HEK293 (cell line): ENCODE data around the gene RSPH1.

Source experiments
- CTCF ChIP-seq: fragments of 450-650 bp; formaldehyde crosslinking; IDR thresholded peaks from 2 replicates; pipeline ENCODE4 v1.5.1; 2016; ENCODE audit warnings: missing biosample characterization, missing genetic modification characterization
- HOXA7 ChIP-seq: sonication (generic); formaldehyde crosslinking; IDR thresholded peaks from 2 replicates; pipeline ENCODE4 v1.8.1; 2022; ENCODE audit warnings: missing genetic modification reagents, borderline replicate concordance
- ZBTB21 ChIP-seq: fragments of 450-650 bp; formaldehyde crosslinking; IDR thresholded peaks from 2 replicates; pipeline ENCODE4 v1.5.1; 2017; ENCODE audit warnings: missing biosample characterization, missing genetic modification characterization
- ZBTB44 ChIP-seq: fragments of 450-650 bp; IDR thresholded peaks from 2 replicates; pipeline ENCODE4 v1.5.1; 2018; ENCODE audit warnings: missing biosample characterization, mild to moderate bottlenecking, missing genetic modification characterization
- ZNF174 ChIP-seq: fragments of 450-650 bp; formaldehyde crosslinking; IDR thresholded peaks from 2 replicates; pipeline ENCODE4 v1.5.0; 2017; ENCODE audit warnings: missing biosample characterization, mild to moderate bottlenecking, missing genetic modification characterization
- ZNF24 ChIP-seq: fragments of 450-650 bp; formaldehyde crosslinking; IDR thresholded peaks from 2 replicates; pipeline ENCODE4 v1.5.1; 2016; ENCODE audit warnings: missing biosample characterization, missing genetic modification characterization
- ZNF274 ChIP-seq, 2 experiments: fragments of 200-500 bp in 1 of 2; fragments of 450-650 bp in 1 of 2; sonication (Bioruptor generic) in 1 of 2; formaldehyde crosslinking in 1 of 2; IDR thresholded peaks; 2 replicates each; pipeline versions ENCODE4 v1.5.1 to v1.6.1; 2014 to 2016; ENCODE audit warnings: borderline replicate concordance in 1 of 2, inconsistent platforms in 1 of 2, low read length in 1 of 2, missing biosample characterization in 1 of 2, missing genetic modification characterization in 1 of 2
- ZNF302 ChIP-seq: fragments of 450-650 bp; formaldehyde crosslinking; IDR thresholded peaks from 2 replicates; pipeline ENCODE4 v1.5.1; 2016; ENCODE audit warnings: missing biosample characterization, missing genetic modification characterization, low read depth
- ZNF335 ChIP-seq: fragments of 450-650 bp; formaldehyde crosslinking; conservative IDR thresholded peaks from 2 replicates; pipeline ENCODE4 v1.5.1; 2016; ENCODE audit warnings: missing biosample characterization, missing genetic modification characterization
- ZNF837 ChIP-seq: fragments of 450-650 bp; formaldehyde crosslinking; IDR thresholded peaks from 2 replicates; pipeline ENCODE4 v1.5.1; 2016; ENCODE audit warnings: missing biosample characterization, missing genetic modification characterization
- TF ChIP-seq, protein P1 (sequence below): fragments of 450-650 bp; formaldehyde crosslinking; IDR thresholded peaks from 2 replicates; pipeline ENCODE4 v1.5.1; 2016; ENCODE audit warnings: missing biosample characterization, missing genetic modification characterization, borderline replicate concordance
- TF ChIP-seq, protein P2 (sequence below): fragments of 450-650 bp; formaldehyde crosslinking; IDR thresholded peaks from 2 replicates; pipeline ENCODE4 v1.5.1; 2016; ENCODE audit warnings: missing biosample characterization, missing genetic modification characterization
- TF ChIP-seq, protein P3 (sequence below): fragments of 450-650 bp; formaldehyde crosslinking; IDR thresholded peaks from 2 replicates; pipeline ENCODE4 v1.5.1; 2016; ENCODE audit warnings: missing biosample characterization, missing genetic modification characterization, borderline replicate concordance

DNA sequence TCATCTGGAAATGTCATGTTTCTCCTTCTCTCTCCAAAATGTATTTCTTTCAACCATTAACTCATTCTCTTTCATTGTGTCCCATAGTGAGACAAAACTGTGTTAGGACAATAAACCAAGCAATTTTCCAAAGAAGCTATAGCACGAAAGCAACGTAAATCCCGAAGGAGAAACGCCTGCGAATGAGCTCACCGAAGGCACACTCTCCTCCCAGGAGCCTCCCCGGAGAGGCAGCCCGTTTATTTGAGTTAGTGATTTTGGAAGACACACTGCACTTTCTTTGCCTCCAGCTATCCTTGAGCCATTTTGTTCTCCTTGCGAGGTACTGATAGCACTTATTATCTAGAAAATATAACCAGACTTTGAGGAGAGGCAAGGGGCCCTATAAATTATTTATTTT, 41.2 kb downstream of the RSPH1 start:
- TF ChIP-seq, protein P1, sequence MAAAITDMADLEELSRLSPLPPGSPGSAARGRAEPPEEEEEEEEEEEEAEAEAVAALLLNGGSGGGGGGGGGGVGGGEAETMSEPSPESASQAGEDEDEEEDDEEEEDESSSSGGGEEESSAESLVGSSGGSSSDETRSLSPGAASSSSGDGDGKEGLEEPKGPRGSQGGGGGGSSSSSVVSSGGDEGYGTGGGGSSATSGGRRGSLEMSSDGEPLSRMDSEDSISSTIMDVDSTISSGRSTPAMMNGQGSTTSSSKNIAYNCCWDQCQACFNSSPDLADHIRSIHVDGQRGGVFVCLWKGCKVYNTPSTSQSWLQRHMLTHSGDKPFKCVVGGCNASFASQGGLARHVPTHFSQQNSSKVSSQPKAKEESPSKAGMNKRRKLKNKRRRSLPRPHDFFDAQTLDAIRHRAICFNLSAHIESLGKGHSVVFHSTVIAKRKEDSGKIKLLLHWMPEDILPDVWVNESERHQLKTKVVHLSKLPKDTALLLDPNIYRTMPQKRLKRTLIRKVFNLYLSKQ (tag by site-specific recombination), result no peak
- TF ChIP-seq CTCF (tag by site-specific recombination) (no peak), ZNF335 (tag by site-specific recombination) (0 out of 2 replicates have a peak, but pooled peaks have one; percentile 25), ZBTB21 (tag by site-specific recombination) (no peak), ZNF274 (IDR thresholded peaks at IDR 0.05; ENCODE audit: low read length) (no peak), ZNF274 (tag by site-specific recombination; IDR thresholded peaks at IDR 0.05; ENCODE audit: borderline replicate concordance) (no peak), HOXA7 (CRISPR knock-in tag) (no peak), ZBTB44 (tag by site-specific recombination) (no peak), ZNF302 (no peak), ZNF837 (tag by site-specific recombination) (no peak), ZNF174 (tag by site-specific recombination) (no peak), ZNF24 (tag by site-specific recombination) (no peak)
- TF ChIP-seq, protein P2, sequence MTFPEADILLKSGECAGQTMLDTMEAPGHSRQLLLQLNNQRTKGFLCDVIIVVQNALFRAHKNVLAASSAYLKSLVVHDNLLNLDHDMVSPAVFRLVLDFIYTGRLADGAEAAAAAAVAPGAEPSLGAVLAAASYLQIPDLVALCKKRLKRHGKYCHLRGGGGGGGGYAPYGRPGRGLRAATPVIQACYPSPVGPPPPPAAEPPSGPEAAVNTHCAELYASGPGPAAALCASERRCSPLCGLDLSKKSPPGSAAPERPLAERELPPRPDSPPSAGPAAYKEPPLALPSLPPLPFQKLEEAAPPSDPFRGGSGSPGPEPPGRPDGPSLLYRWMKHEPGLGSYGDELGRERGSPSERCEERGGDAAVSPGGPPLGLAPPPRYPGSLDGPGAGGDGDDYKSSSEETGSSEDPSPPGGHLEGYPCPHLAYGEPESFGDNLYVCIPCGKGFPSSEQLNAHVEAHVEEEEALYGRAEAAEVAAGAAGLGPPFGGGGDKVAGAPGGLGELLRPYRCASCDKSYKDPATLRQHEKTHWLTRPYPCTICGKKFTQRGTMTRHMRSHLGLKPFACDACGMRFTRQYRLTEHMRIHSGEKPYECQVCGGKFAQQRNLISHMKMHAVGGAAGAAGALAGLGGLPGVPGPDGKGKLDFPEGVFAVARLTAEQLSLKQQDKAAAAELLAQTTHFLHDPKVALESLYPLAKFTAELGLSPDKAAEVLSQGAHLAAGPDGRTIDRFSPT (tag by site-specific recombination), result no peak
- TF ChIP-seq, protein P3, sequence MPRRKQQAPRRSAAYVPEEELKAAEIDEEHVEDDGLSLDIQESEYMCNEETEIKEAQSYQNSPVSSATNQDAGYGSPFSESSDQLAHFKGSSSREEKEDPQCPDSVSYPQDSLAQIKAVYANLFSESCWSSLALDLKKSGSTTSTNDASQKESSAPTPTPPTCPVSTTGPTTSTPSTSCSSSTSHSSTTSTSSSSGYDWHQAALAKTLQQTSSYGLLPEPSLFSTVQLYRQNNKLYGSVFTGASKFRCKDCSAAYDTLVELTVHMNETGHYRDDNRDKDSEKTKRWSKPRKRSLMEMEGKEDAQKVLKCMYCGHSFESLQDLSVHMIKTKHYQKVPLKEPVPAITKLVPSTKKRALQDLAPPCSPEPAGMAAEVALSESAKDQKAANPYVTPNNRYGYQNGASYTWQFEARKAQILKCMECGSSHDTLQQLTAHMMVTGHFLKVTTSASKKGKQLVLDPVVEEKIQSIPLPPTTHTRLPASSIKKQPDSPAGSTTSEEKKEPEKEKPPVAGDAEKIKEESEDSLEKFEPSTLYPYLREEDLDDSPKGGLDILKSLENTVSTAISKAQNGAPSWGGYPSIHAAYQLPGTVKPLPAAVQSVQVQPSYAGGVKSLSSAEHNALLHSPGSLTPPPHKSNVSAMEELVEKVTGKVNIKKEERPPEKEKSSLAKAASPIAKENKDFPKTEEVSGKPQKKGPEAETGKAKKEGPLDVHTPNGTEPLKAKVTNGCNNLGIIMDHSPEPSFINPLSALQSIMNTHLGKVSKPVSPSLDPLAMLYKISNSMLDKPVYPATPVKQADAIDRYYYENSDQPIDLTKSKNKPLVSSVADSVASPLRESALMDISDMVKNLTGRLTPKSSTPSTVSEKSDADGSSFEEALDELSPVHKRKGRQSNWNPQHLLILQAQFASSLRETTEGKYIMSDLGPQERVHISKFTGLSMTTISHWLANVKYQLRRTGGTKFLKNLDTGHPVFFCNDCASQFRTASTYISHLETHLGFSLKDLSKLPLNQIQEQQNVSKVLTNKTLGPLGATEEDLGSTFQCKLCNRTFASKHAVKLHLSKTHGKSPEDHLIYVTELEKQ, result no peak
